HFFc6 (cell line): ENCODE data around the gene PCDHB15. TPM values are rescaled to one million over a fixed set of nuclear protein-coding genes. Genes with fewer than 3 reads are reported as not detected.
"Not testable (repeated sequence)": the region's sequence is repeated elsewhere in the genome, so short reads cannot be mapped to it uniquely, and the experiment has no call there.

Source experiments
- DNase-seq: peaks from one replicate; pipeline ENCODE4 v3.0.0-alpha.2; 2018
- H3K27ac Mint-ChIP-seq: 2 replicates; pipeline ENCODE4 v1.8.0; 2020; ENCODE audit warnings: mild to moderate bottlenecking, mixed read lengths
- H3K27me3 Mint-ChIP-seq: 2 replicates; pipeline ENCODE4 v1.8.0; 2021; ENCODE audit warnings: mild to moderate bottlenecking, moderate library complexity, mixed read lengths; ENCODE audit not compliant: insufficient read depth
- H3K36me3 Mint-ChIP-seq: 2 replicates; pipeline ENCODE4 v1.8.0; 2021; ENCODE audit warnings: low read depth, mixed read lengths
- H3K4me1 Mint-ChIP-seq: 2 replicates; pipeline ENCODE4 v1.8.0; 2020; ENCODE audit warnings: low read depth, mixed read lengths
- H3K4me3 Mint-ChIP-seq: 2 replicates; pipeline ENCODE4 v1.8.0; 2020; ENCODE audit warnings: mild to moderate bottlenecking, moderate library complexity, mixed read lengths
- H3K9me3 Mint-ChIP-seq: 2 replicates; pipeline ENCODE4 v1.8.0; 2020; ENCODE audit warnings: mild to moderate bottlenecking, mixed read lengths
- long read RNA-seq: library from polyadenylated mRNA; unstranded; transcript quantifications from one replicate; pipeline ENCODE4 v2.0.0, GENCODE V29; 2019
- total RNA-seq, 6 experiments: library from RNA; stranded (reverse); fragmentation: NEBNext Ultra II Directional; extraction: Animal tissue kit (Norgen Biotek cat#: 25700); gene quantifications; 2 replicates in 1 of 6; 3 replicates in 5 of 6; pipeline ENCODE4 v1.2.3, GENCODE V29; 2021
- TF ChIP-seq, protein P1 (sequence below): fragments of 200-600 bp; sonication (generic); IDR thresholded peaks from 2 replicates; pipeline ENCODE4 v1.5.0; 2021; ENCODE audit warnings: antibody characterized with exemption, mild to moderate bottlenecking

PCDHB15 gene
- 1 to 10 TPM in 3 of 6 experiments, under 1 TPM in 3; 0.45 to 1.4 (median 0.99) TPM for total RNA-seq
- long read RNA-seq = 0 reads

DNA sequence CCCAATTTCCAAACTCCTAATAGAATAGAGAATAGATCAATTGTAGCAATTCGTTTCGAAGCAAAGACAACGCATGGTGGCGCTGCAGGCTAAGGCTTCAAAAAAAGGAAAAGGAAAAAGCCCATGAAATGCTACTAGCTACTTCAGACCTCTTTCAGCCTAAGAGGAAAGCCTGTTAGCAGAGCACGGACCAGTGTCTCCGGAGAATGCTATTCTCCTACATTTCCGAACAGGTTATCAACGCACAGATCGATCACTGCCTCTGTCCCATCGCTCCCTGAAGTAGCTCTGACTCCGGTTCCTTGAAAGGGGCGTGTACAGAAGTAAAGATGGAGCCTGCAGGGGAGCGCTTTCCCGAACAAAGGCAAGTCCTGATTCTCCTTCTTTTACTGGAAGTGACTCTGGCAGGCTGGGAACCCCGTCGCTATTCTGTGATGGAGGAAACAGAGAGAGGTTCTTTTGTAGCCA, at the start of gene PCDHB15:
Gene PCDHB15 (plus strand): TSS at position 146 of the 468 bp plus-strand sequence. CDS start 184 bp downstream, at position 330.
- TF ChIP-seq, protein P1, sequence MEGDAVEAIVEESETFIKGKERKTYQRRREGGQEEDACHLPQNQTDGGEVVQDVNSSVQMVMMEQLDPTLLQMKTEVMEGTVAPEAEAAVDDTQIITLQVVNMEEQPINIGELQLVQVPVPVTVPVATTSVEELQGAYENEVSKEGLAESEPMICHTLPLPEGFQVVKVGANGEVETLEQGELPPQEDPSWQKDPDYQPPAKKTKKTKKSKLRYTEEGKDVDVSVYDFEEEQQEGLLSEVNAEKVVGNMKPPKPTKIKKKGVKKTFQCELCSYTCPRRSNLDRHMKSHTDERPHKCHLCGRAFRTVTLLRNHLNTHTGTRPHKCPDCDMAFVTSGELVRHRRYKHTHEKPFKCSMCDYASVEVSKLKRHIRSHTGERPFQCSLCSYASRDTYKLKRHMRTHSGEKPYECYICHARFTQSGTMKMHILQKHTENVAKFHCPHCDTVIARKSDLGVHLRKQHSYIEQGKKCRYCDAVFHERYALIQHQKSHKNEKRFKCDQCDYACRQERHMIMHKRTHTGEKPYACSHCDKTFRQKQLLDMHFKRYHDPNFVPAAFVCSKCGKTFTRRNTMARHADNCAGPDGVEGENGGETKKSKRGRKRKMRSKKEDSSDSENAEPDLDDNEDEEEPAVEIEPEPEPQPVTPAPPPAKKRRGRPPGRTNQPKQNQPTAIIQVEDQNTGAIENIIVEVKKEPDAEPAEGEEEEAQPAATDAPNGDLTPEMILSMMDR = peak; percentile 64
- H3K36me3 Mint-ChIP-seq = peaks cover 48% of the 10 kb centered on the region
- H3K4me1 Mint-ChIP-seq = no peaks in the 10 kb centered on the region
- H3K27me3 Mint-ChIP-seq = peaks cover 4% of the 10 kb centered on the region
- H3K9me3 Mint-ChIP-seq = peaks cover 92% of the 10 kb centered on the region
- peak within 1 kb of the TSS; percentile 73 for H3K4me3 Mint-ChIP-seq
- no peak within 1 kb of the TSS for H3K27ac Mint-ChIP-seq
- DNase-seq = no peak

DNA sequence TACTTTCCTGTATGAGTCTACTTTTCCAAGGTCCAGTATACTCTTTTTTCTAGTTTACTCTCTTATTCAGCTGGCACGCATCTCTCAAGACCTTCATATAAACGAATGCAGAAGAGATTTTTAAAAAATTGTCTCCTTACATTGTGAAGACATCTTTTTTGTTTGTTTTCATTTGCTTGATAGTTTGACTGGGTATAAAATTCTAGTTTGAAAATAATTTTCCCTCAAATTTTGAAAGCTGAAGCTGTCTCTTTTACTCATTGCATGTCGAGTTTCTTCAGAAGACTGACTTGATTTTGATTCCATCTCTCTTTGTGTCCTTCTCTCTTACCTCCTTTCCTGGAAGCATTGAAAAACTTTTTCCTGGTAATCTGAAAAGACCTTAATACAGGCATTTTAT, 48.8 kb upstream of the PCDHB15 start:
- no peak for DNase-seq
- Mint-ChIP-seq H3K4me3 (no peak overlapping the region), H3K27me3 (no peaks in the 10 kb centered on the region; the same call in 1 of the 2 replicates), H3K9me3 (peaks cover 46% of the 10 kb centered on the region), H3K36me3 (peaks cover 19% of the 10 kb centered on the region), H3K27ac (no peak overlapping the region), H3K4me1 (peaks cover 13% of the 10 kb centered on the region; the same call in 1 of the 2 replicates)
- TF ChIP-seq, protein P1 = no peak

DNA sequence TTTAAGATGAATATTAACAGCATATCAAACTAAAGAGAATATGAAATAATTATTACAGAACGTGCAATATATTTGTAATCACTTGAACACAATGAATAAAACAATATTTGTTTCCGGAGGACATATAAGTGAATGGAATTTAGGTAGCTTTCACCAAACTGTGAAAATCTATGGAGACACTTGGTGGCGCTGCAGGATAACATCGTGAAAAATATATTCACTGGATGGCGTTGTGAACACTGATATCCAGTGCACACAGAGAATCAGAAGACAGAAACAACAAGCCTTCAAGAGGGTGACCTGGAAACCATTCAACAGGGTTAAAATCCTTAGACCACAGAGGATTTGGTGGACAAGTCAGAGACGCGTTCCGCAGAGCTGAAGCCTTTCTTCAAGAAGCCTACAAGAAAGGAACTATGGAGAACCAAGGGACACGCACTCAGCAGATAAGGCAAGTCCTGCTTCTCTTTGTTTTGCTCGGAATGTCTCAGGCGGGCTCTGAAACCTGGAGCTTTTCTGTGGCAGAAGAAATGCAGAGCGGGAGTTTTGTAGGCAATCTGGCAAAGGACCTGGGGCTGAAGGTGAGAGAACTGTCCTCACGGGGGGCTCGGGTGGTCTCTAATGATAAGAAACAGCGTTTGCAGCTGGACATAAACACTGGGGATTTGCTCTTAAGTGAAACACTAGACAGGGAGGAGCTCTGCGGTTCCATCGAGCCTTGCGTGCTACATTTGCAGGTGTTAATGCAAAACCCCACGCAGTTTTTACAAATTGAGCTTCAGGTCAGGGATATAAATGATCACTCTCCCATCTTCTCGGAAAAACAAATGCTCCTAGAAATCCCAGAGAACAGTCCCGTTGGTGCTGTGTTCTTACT, 45.6 kb upstream of the PCDHB15 start, which contains the start of gene PCDHB11:
Gene PCDHB11 (plus strand): TSS at position 269 of the 877 bp plus-strand sequence. CDS start 148 bp downstream, at position 417.
- H3K27me3 Mint-ChIP-seq = peaks cover 2% of the 10 kb centered on the region; the same call in 1 of the 2 replicates
- TF ChIP-seq, protein P1 = peak; percentile 66
- H3K36me3 Mint-ChIP-seq = peaks cover 14% of the 10 kb centered on the region
- no peak within 1 kb of the TSS for H3K27ac Mint-ChIP-seq
- H3K9me3 Mint-ChIP-seq = peaks cover 52% of the 10 kb centered on the region
- no peaks in the 10 kb centered on the region for H3K4me1 Mint-ChIP-seq
- DNase-seq = no peak
- H3K4me3 Mint-ChIP-seq = peak within 1 kb of the TSS; percentile 55

DNA sequence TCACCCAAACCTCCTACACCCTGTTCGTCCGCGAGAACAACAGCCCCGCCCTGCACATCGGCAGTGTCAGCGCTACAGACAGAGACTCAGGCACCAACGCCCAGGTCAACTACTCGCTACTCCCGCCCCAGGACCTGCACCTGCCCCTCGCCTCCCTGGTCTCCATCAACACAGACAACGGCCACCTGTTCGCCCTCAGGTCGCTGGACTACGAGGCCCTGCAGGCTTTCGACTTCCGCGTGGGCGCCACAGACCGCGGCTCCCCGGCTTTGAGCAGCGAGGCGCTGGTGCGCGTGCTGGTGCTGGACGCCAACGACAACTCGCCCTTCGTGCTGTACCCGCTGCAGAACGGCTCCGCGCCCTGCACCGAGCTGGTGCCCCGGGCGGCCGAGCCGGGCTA, 44.1 kb upstream of the PCDHB15 start:
- H3K4me3 Mint-ChIP-seq, H3K27me3 Mint-ChIP-seq, DNase-seq, H3K27ac Mint-ChIP-seq, H3K4me1 Mint-ChIP-seq: not testable (repeated sequence)
- Mint-ChIP-seq H3K36me3 (peaks cover 13% of the 10 kb centered on the region), H3K9me3 (peaks cover 43% of the 10 kb centered on the region)

DNA sequence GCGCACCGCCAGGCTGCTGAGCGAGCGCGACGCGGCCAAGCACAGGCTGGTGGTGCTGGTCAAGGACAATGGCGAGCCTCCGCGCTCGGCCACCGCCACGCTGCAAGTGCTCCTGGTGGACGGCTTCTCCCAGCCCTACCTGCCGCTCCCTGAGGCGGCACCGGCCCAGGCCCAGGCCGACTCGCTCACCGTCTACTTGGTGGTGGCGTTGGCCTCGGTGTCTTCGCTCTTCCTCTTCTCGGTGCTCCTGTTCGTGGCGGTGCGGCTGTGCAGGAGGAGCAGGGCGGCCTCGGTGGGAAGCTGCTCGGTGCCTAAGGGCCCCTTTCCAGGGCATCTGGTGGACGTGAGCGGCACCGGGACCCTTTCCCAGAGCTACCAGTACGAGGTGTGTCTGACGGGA, 43.5 kb upstream of the PCDHB15 start:
- H3K9me3 Mint-ChIP-seq = peaks cover 38% of the 10 kb centered on the region
- H3K4me3 Mint-ChIP-seq = not testable (repeated sequence)

DNA sequence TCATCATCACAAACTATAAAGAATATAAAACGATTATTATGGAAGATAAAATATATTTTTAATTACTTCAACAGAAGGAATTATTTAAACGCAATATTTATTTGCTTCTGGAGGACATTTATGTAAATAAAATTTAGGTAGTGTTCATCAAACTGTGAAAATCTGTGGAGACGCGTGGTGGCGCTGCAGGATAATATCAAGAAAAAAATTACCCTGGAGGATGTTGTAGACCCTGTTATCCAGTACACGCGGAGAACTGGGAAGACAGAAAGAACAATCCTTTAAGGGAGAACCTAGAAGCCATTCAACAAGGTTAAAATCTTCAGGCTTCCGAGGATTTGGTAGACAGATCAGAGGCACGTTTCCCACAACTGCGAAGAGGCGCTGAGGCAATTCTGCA, 36.7 kb upstream of the PCDHB15 start, which contains the start of gene PCDHB12:
Gene PCDHB12 (plus strand): TSS at position 242 of the 400 bp plus-strand sequence. CDS start 189 bp downstream, outside the sequence.
- Mint-ChIP-seq H3K9me3 (peaks cover 6% of the 10 kb centered on the region), H3K4me3 (peak within 1 kb of the TSS; percentile 86), H3K27ac (no peak within 1 kb of the TSS), H3K4me1 (peaks cover 9% of the 10 kb centered on the region), H3K27me3 (peaks cover 7% of the 10 kb centered on the region), H3K36me3 (peaks cover 4% of the 10 kb centered on the region)
- DNase-seq = peak; percentile 24
- TF ChIP-seq, protein P1 = peak; percentile 79

More for the DNA sequence above, 43.5 kb upstream of the PCDHB15 start:
- not testable (repeated sequence) for H3K27ac Mint-ChIP-seq, H3K27me3 Mint-ChIP-seq, DNase-seq, H3K4me1 Mint-ChIP-seq, H3K36me3 Mint-ChIP-seq

DNA sequence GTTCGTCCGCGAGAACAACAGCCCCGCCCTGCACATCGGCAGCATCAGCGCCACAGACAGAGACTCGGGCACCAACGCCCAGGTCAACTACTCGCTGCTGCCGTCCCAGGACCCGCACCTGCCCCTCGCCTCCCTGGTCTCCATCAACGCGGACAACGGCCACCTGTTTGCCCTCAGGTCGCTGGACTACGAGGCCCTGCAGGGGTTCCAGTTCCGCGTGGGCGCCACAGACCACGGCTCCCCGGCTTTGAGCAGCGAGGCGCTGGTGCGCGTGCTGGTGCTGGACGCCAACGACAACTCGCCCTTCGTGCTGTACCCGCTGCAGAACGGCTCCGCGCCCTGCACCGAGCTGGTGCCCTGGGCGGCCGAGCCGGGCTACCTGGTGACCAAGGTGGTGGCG, 34.9 kb upstream of the PCDHB15 start:
- not testable (repeated sequence) for H3K4me3 Mint-ChIP-seq

DNA sequence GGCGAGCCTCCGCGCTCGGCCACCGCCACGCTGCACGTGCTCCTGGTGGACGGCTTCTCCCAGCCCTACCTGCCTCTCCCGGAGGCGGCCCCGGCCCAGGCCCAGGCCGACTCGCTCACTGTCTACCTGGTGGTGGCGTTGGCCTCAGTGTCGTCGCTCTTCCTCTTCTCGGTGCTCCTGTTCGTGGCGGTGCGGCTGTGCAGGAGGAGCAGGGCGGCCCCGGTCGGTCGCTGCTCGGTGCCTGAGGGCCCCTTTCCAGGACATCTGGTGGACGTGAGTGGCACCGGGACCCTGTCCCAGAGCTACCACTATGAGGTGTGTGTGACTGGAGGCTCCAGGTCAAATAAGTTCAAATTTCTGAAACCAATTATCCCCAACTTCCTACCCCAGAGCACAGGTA, 34.3 kb upstream of the PCDHB15 start:
- Mint-ChIP-seq H3K4me1 (peaks cover 18% of the 10 kb centered on the region), H3K9me3 (peaks cover 15% of the 10 kb centered on the region)
- not testable (repeated sequence) for H3K4me3 Mint-ChIP-seq, H3K36me3 Mint-ChIP-seq, H3K27me3 Mint-ChIP-seq, H3K27ac Mint-ChIP-seq, DNase-seq

More for the DNA sequence above, 34.9 kb upstream of the PCDHB15 start:
- not testable (repeated sequence) for H3K27me3 Mint-ChIP-seq, H3K36me3 Mint-ChIP-seq, H3K27ac Mint-ChIP-seq, DNase-seq
- peaks cover 18% of the 10 kb centered on the region for H3K4me1 Mint-ChIP-seq
- peaks cover 13% of the 10 kb centered on the region for H3K9me3 Mint-ChIP-seq
